ENCODE results near the gene CHKA.

The CHKA gene

DNA sequence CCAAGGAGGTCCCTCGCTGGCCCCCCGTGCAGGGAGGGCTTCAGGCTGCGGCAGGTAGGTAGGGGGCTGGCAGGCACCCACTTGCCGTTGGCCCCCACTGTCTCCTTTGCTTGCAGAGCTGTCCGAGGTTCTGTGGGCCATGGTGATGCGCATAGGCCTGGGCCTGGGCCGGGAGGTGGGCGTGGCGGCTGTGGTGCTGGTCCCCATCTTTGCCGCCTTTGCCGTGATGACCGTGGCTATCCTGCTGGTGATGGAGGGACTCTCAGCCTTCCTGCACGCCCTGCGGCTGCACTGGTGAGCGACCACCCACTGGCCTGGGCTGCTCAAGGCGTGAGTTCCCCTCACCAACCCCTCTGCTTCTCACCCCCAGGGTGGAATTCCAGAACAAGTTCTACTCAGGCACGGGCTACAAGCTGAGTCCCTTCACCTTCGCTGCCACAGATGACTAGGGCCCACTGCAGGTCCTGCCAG lies 70.8 kb downstream of the CHKA start:
- no peaks in the 10 kb centered on the region for H3K4me1 ChIP-seq (ENCODE audit: insufficient read depth, low read length)
- no peak overlapping the region for H3K4me3 ChIP-seq (ENCODE audit: low read length)
- H3K9ac ChIP-seq (ENCODE audit: low read depth, low read length): no peak overlapping the region
- peaks cover 12% of the 10 kb centered on the region; the same call in 1 of the 2 replicates for H3K36me3 ChIP-seq (ENCODE audit: insufficient read depth, low read length)
- no peak overlapping the region for H3K27ac ChIP-seq (ENCODE audit: low read depth, low read length)
- no peaks in the 10 kb centered on the region for H3K27me3 ChIP-seq (ENCODE audit: insufficient read depth, low read length)
- H3K9me3 ChIP-seq (ENCODE audit: insufficient read depth, low read depth, low read length): no peaks in the 10 kb centered on the region
- WGBS: 93% methylated on average over 18 of the region's 18 CpGs

DNA sequence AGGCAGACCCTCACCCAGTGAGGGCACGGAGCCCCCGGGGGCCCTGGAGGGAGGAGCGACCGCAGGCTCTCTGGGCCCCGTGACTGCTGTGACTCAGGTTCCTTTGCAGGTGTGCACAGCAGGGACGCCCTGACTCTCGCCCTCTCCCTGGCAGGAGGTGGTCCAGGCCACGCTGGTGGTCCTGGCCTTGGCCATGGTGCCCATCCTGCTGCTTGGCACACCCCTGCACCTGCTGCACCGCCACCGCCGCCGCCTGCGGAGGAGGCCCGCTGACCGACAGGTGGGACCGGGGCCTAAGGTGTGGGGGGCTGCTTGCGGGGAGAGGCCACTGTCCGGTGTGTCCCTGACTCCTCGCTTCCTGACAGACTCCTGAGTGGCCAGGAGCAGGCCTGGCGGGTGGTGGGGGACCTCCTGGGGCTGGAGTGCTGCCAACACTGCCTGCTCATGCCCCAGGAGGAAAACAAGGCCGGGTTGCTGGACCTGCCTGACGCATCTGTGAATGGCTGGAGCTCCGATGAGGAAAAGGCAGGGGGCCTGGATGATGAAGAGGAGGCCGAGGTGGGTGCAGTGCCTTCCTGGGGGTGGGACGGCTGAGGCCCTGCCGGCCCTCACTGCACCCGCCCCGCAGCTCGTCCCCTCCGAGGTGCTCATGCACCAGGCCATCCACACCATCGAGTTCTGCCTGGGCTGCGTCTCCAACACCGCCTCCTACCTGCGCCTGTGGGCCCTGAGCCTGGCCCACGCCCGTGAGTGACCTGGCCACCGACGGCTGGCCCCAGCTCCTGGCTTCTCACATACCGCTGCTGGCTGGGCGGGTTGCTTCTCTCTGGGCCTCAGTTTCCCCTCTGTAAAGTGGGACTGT lies 71.4 kb downstream of the CHKA start:
- H3K36me3 ChIP-seq (ENCODE audit: insufficient read depth, low read length): peaks cover 12% of the 10 kb centered on the region; the same call in 1 of the 2 replicates
- no peaks in the 10 kb centered on the region for H3K27me3 ChIP-seq (ENCODE audit: insufficient read depth, low read length)
- no peak overlapping the region for H3K27ac ChIP-seq (ENCODE audit: low read depth, low read length)
- H3K4me3 ChIP-seq (ENCODE audit: low read length): no peak overlapping the region
- 95% methylated on average over 40 of the region's 40 CpGs for WGBS
- no peak overlapping the region for H3K9ac ChIP-seq (ENCODE audit: low read depth, low read length)
- H3K4me1 ChIP-seq (ENCODE audit: insufficient read depth, low read length): no peaks in the 10 kb centered on the region
- no peaks in the 10 kb centered on the region for H3K9me3 ChIP-seq (ENCODE audit: insufficient read depth, low read depth, low read length)

DNA sequence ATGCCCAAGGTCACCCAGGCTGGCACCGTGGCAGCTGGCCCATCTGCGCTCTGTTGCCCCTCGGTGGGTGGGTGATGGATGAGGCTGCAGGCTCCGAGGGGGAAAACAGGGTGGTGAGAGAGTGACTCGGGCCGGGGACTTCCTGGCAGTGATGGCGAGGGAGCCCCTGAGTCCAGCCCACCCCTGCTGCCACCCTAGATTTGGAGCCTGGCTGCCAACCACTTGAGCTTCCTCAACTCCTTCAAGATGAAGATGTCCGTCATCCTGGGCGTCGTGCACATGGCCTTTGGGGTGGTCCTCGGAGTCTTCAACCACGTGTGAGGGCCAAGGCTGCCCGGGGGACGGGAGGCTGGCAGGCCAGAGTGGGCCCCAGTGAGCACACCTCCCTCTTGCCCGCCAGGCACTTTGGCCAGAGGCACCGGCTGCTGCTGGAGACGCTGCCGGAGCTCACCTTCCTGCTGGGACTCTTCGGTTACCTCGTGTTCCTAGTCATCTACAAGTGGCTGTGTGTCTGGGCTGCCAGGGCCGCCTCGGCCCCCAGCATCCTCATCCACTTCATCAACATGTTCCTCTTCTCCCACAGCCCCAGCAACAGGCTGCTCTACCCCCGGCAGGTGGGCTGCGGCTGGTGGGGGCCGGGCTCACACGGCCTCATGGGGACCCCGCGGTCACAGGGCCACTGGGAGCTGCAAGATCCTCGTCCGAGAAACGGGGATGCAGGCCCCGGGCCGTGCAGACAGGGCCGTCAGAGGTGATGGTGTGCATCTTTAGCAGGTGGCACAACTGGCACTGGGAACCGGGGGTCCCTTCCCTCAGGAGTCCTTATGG lies 72.3 kb downstream of the CHKA start:
- no peaks in the 10 kb centered on the region for H3K27me3 ChIP-seq (ENCODE audit: insufficient read depth, low read length)
- H3K4me1 ChIP-seq (ENCODE audit: insufficient read depth, low read length): no peaks in the 10 kb centered on the region
- peaks cover 8% of the 10 kb centered on the region; the same call in 1 of the 2 replicates for H3K36me3 ChIP-seq (ENCODE audit: insufficient read depth, low read length)
- H3K9ac ChIP-seq (ENCODE audit: low read depth, low read length): no peak overlapping the region
- H3K27ac ChIP-seq (ENCODE audit: low read depth, low read length): no peak overlapping the region
- no peak overlapping the region for H3K4me3 ChIP-seq (ENCODE audit: low read length)
- WGBS: 92% methylated on average over 35 of the region's 35 CpGs
- H3K9me3 ChIP-seq (ENCODE audit: insufficient read depth, low read depth, low read length): no peaks in the 10 kb centered on the region

DNA sequence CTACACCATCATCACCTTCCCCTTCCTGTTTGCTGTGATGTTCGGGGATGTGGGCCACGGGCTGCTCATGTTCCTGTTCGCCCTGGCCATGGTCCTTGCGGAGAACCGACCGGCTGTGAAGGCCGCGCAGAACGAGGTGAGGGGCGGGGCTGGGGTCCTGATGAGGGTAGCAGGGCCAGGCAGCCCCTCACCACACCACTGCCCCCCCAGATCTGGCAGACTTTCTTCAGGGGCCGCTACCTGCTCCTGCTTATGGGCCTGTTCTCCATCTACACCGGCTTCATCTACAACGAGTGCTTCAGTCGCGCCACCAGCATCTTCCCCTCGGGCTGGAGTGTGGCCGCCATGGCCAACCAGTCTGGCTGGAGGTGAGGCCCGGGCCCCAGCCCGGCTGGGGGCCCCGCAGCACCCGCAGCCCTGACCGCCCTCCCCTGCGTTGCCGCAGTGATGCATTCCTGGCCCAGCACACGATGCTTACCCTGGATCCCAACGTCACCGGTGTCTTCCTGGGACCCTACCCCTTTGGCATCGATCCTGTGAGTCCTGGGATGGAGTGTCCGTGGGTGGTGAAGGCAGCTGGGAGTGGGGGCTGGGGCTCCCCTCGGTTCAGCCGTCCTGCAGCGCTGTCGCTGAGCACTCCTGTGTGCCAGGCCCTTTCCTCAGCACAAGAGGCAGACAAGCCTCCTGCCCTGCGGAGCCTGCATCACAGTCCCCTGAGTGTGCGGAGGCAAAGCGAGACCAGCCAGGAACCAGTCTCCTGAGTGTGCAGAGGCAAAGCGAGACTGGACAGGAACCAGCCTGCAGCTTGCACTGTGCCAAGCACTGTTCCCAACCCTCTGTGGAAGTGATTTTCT lies 73.5 kb downstream of the CHKA start:
- WGBS: 94% methylated on average over 37 of the region's 37 CpGs

GRCh38 chr11:68044898-68045351 lies 76.3 kb downstream of the CHKA start:
- WGBS: 96% methylated on average over 18 of the region's 18 CpGs
- Histone ChIP-seq H3K4me3 (ENCODE audit: low read length) (no peak overlapping the region), H3K27ac (ENCODE audit: low read depth, low read length) (no peak overlapping the region), H3K4me1 (ENCODE audit: insufficient read depth, low read length) (0 out of 2 replicates have a peak, but pooled peaks cover 8% of the 10 kb centered on the region), H3K36me3 (ENCODE audit: insufficient read depth, low read length) (no peaks in the 10 kb centered on the region), H3K9me3 (ENCODE audit: insufficient read depth, low read depth, low read length) (no peaks in the 10 kb centered on the region), H3K27me3 (ENCODE audit: insufficient read depth, low read length) (no peaks in the 10 kb centered on the region), H3K9ac (ENCODE audit: low read depth, low read length) (no peak overlapping the region)

More for the DNA sequence above, 73.5 kb downstream of the CHKA start:
- Histone ChIP-seq H3K4me3 (ENCODE audit: low read length) (no peak overlapping the region), H3K27ac (ENCODE audit: low read depth, low read length) (no peak overlapping the region), H3K9me3 (ENCODE audit: insufficient read depth, low read depth, low read length) (no peaks in the 10 kb centered on the region), H3K36me3 (ENCODE audit: insufficient read depth, low read length) (no peaks in the 10 kb centered on the region), H3K27me3 (ENCODE audit: insufficient read depth, low read length) (no peaks in the 10 kb centered on the region), H3K9ac (ENCODE audit: low read depth, low read length) (no peak overlapping the region), H3K4me1 (ENCODE audit: insufficient read depth, low read length) (no peaks in the 10 kb centered on the region)

DNA sequence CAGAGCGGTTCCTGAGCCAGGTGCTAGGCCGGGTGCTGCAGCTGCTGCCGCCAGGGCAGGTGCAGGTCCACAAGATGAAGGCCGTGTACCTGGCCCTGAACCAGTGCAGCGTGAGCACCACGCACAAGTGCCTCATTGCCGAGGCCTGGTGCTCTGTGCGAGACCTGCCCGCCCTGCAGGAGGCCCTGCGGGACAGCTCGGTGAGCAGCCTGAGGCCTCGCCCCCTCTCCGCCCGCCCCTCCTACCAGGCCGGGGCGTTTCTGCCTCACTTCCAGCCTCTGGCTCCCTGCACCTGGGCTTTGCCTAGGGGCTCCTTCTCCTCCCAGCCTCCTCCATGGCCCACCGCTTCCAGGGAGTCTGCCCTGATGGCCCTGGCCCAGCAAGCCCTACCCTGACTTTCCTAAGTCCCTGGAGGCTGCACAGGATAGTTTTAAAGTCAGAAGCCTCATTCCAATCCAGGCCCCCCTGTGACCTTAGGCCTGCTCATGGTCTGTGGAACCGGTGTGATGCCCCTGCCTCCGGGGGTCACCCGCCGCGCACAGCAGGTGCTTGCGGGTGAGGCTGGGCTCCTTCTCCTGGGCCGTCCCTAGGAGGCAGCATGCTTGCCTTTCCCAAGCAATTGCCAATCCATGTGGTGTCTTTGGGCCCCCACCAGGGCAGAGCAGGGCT lies 76.9 kb downstream of the CHKA start:
- Histone ChIP-seq H3K27me3 (ENCODE audit: insufficient read depth, low read length) (no peaks in the 10 kb centered on the region), H3K27ac (ENCODE audit: low read depth, low read length) (no peak overlapping the region), H3K9me3 (ENCODE audit: insufficient read depth, low read depth, low read length) (no peaks in the 10 kb centered on the region), H3K9ac (ENCODE audit: low read depth, low read length) (no peak overlapping the region), H3K4me1 (ENCODE audit: insufficient read depth, low read length) (0 out of 2 replicates have a peak, but pooled peaks cover 10% of the 10 kb centered on the region), H3K4me3 (ENCODE audit: low read length) (no peak overlapping the region), H3K36me3 (ENCODE audit: insufficient read depth, low read length) (no peaks in the 10 kb centered on the region)
- WGBS: 84% methylated on average over 24 of the region's 24 CpGs

DNA sequence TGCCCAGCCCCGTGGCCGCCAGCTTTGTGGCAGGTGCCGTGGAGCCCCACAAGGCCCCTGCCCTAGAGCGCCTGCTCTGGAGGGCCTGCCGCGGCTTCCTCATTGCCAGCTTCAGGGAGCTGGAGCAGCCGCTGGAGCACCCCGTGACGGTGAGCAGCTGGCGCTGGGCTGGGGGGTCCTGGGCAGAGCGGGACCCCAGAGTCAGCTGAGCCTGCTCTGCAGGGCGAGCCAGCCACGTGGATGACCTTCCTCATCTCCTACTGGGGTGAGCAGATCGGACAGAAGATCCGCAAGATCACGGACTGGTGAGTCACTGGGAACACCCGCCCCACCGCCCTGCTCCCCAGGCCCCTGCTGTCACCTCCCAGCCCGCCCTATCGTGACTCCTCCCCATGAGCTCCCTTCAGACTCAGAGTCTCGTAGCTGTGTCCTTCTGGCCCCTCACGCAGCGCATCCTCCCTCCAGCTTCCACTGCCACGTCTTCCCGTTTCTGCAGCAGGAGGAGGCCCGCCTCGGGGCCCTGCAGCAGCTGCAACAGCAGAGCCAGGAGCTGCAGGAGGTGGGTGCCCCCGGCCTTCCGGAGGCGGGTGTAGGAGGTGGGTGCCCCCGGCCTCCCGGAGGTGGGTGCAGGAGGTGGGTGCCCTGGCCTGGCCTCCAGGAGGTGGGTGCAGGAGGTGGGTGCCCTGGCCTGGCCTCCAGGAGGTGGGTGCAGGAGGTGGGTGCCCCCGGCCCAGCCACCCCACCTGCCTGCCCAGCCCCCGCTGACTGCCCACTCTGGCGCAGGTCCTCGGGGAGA lies 77.6 kb downstream of the CHKA start:
- WGBS: 89% methylated on average over 36 of the region's 36 CpGs
- no peaks in the 10 kb centered on the region for H3K9me3 ChIP-seq (ENCODE audit: insufficient read depth, low read depth, low read length)
- no peak overlapping the region for H3K27ac ChIP-seq (ENCODE audit: low read depth, low read length)
- H3K27me3 ChIP-seq (ENCODE audit: insufficient read depth, low read length): no peaks in the 10 kb centered on the region
- no peaks in the 10 kb centered on the region for H3K36me3 ChIP-seq (ENCODE audit: insufficient read depth, low read length)
- H3K4me1 ChIP-seq (ENCODE audit: insufficient read depth, low read length): peaks cover 10% of the 10 kb centered on the region; the same call in 1 of the 2 replicates
- no peak overlapping the region for H3K4me3 ChIP-seq (ENCODE audit: low read length)
- no peak overlapping the region for H3K9ac ChIP-seq (ENCODE audit: low read depth, low read length)

DNA sequence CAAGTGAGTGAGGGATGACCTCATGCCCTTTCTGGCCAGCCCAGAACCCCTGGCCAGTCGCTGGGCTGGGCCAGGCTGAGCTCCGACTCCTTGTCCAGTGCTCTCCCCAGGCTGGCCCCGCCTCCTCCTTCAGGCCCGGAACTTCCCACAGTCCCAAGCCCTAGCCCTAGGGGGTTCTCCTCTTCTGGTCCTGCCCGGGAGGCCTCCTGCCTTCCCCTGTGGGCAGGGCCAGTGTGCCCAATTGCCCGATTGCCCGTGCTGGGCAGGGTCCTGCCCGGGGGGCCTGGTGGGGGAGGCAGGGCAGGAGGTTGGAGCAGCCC lies 78.2 kb downstream of the CHKA start:
- no peak overlapping the region for H3K27ac ChIP-seq (ENCODE audit: low read depth, low read length)
- WGBS: 89% methylated on average over 8 of the region's 8 CpGs

DNA sequence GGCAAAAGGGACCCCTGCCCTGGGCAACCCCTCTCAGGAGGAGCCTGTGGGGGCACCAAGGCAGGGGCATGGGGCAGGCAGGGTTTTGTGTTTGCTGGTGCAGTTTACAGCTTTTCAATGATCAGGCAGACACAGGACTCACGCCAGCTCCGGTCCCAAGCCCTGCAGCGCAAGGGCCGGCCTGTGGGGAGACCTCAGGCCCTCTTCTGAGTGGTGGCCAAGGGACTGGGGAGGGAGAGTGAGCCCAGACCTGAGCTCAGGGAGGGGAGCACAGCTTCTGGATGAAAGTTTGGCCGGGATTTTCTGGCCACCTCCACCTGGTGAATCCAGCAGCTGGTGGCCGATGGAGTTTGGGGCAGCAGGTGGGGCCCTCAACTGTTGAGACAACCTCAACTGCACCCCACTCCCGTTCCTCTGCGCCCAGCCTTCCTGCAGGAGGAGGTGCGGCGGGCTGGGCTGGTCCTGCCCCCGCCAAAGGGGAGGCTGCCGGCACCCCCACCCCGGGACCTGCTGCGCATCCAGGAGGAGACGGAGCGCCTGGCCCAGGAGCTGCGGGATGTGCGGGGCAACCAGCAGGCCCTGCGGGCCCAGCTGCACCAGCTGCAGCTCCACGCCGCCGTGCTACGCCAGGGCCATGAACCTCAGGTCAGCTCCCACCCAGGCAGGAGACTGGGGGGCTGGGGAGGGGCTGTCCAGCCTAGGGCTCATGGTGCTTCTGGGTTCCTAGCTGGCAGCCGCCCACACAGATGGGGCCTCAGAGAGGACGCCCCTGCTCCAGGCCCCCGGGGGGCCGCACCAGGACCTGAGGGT lies 78.8 kb downstream of the CHKA start:
- 91% methylated on average over 27 of the region's 27 CpGs for WGBS

More for the DNA sequence above, 78.2 kb downstream of the CHKA start:
- no peak overlapping the region for H3K9ac ChIP-seq (ENCODE audit: low read depth, low read length)
- no peaks in the 10 kb centered on the region for H3K27me3 ChIP-seq (ENCODE audit: insufficient read depth, low read length)
- H3K4me3 ChIP-seq (ENCODE audit: low read length): no peak overlapping the region
- peaks cover 15% of the 10 kb centered on the region; the same call in 1 of the 2 replicates for H3K4me1 ChIP-seq (ENCODE audit: insufficient read depth, low read length)
- H3K36me3 ChIP-seq (ENCODE audit: insufficient read depth, low read length): no peaks in the 10 kb centered on the region
- H3K9me3 ChIP-seq (ENCODE audit: insufficient read depth, low read depth, low read length): no peaks in the 10 kb centered on the region

More for the DNA sequence above, 78.8 kb downstream of the CHKA start:
- H3K4me3 ChIP-seq (ENCODE audit: low read length): no peak overlapping the region
- H3K36me3 ChIP-seq (ENCODE audit: insufficient read depth, low read length): no peaks in the 10 kb centered on the region
- H3K27me3 ChIP-seq (ENCODE audit: insufficient read depth, low read length): no peaks in the 10 kb centered on the region
- H3K27ac ChIP-seq (ENCODE audit: low read depth, low read length): no peak overlapping the region
- no peaks in the 10 kb centered on the region for H3K9me3 ChIP-seq (ENCODE audit: insufficient read depth, low read depth, low read length)
- H3K4me1 ChIP-seq (ENCODE audit: insufficient read depth, low read length): peaks cover 15% of the 10 kb centered on the region; the same call in 1 of the 2 replicates
- H3K9ac ChIP-seq (ENCODE audit: low read depth, low read length): no peak overlapping the region

All from HUES64 (cell line).